HepG2 (cell line): ENCODE data around the gene NGF. TPM values are rescaled to one million over a fixed set of nuclear protein-coding genes. Genes with fewer than 3 reads are reported as not detected.

Experiments
- KDM2A ChIP-seq: sonication (generic); formaldehyde crosslinking; IDR thresholded peaks from 2 replicates; pipeline ENCODE4 v1.4.0; 2020; ENCODE audit warnings: low read depth, missing genetic modification reagents, borderline replicate concordance
- polyA plus RNA-seq, 8 experiments: library from polyadenylated mRNA; depleted of rRNA in 3 of 8; stranded (reverse) in 7 of 8; unstranded in 1 of 8; fragments of >200 nt; fragmentation: Illumina TruSeq in 4 of 8; extraction: Trizol in 4 of 8; gene quantifications; 2 replicates each; pipeline versions ENCODE4 v1.2.1 to v1.2.3, GENCODE V29; 2011 to 2016; ENCODE audit warnings: low read depth in 4 of 8, missing spikeins in 1 of 8, mixed read lengths in 1 of 8; ENCODE audit not compliant: insufficient read depth in 1 of 8
- total RNA-seq, 5 experiments: library from RNA; depleted of rRNA; stranded (reverse); fragments of >200 nt; fragmentation: Illumina TruSeq; extraction: Trizol; gene quantifications; 2 replicates each; pipeline ENCODE4 v1.2.3, GENCODE V29; 2016; ENCODE audit warnings: low read depth in 1 of 5

The NGF gene
- total and polyA plus RNA-seq, 2 of the 13 experiments (the other 11 are each of a cell fraction or from before 2014, with no cell fraction given): not detected

GRCh38 chr1:115237023-115237422 is 101.0 kb downstream of the NGF start (continued):
- TF ChIP-seq KDM2A (CRISPR knock-in tag): no peak

Other genes with a start within 250 kb of the NGF start
- gene TSPAN2, start 248.7 kb downstream of the NGF start, total RNA-seq (2016; rRNA removed; fragmentation: Illumina TruSeq; extraction: Trizol): not detected in 2 replicates
- not detected in 2 replicates for gene TSPAN2, start 248.7 kb downstream of the NGF start, polyA plus RNA-seq (2011; rRNA removed)